SK-N-MC (cell line): ENCODE data around the gene SRRM2.

ENCODE experiments used
- EZH2 ChIP-seq: fragments of 200-600 bp; sonication (generic); IDR thresholded peaks from one replicate; pipeline ENCODE4 v1.6.1; 2017; ENCODE audit warnings: antibody characterized with exemption
- POLR2AphosphoS5 ChIP-seq: IDR thresholded peaks from 2 replicates; pipeline ENCODE4 v1.6.1; 2012; ENCODE audit warnings: mild to moderate bottlenecking, low read depth, low read length, borderline replicate concordance

- TF ChIP-seq EZH2 (no peak), POLR2AphosphoS5 (no peak)
Observed at GRCh38 chr16:2769100-2769529, 16.7 kb downstream of the SRRM2 start.
